Fibroblast of mammary gland (primary cell): ENCODE data around the gene IL20RA.

Experiments used
- DNase-seq: peaks from one replicate; pipeline ENCODE4 v3.0.0-alpha.2; 2010; ENCODE audit warnings: low read depth
- H3K4me3 ChIP-seq: 2 replicates; pipeline ENCODE4 v1.5.1; 2011; ENCODE audit warnings: low read depth, mild to moderate bottlenecking, low read length, moderate library complexity; ENCODE audit not compliant: control insufficient read depth
- CTCF ChIP-seq: conservative IDR thresholded peaks from 2 replicates; pipeline ENCODE4 v1.5.1; 2011; ENCODE audit warnings: low read depth, low read length, inconsistent platforms; ENCODE audit not compliant: control insufficient read depth, insufficient read depth

The IL20RA gene

GRCh38 chr6:137045222-137045789 is 541 bp upstream of the IL20RA start:
- no peak overlapping the region for H3K4me3 ChIP-seq
- no peak for TF ChIP-seq CTCF
- DNase-seq, result no peak

- peak; percentile 39 for DNase-seq
- H3K4me3 ChIP-seq, result peak overlapping the region; percentile 63
- no peak for TF ChIP-seq CTCF
Measured at GRCh38 chr6:137043710-137044365, 927 bp downstream of the IL20RA start.

- no peak overlapping the region for H3K4me3 ChIP-seq
- TF ChIP-seq CTCF, result no peak
- no peak for DNase-seq
Measured at GRCh38 chr6:137040393-137040792, 4.4 kb downstream of the IL20RA start.

- no peak overlapping the region for H3K4me3 ChIP-seq
- no peak for DNase-seq
- TF ChIP-seq CTCF, result no peak
Measured at GRCh38 chr6:137039010-137039409, 5.8 kb downstream of the IL20RA start.

- no peak for TF ChIP-seq CTCF
- no peak for DNase-seq
- H3K4me3 ChIP-seq, result no peak overlapping the region
Measured at GRCh38 chr6:137036566-137037300, 8.0 kb downstream of the IL20RA start.

GRCh38 chr6:137033828-137034227 is 10.9 kb downstream of the IL20RA start:
- TF ChIP-seq CTCF, result no peak
- DNase-seq, result no peak
- no peak overlapping the region for H3K4me3 ChIP-seq

- no peak for DNase-seq
- no peak overlapping the region for H3K4me3 ChIP-seq
- no peak for TF ChIP-seq CTCF
Measured at GRCh38 chr6:137031122-137031521, 13.6 kb downstream of the IL20RA start.
